HEK293 (cell line): ENCODE data around the gene SORBS2.

ENCODE experiments used
- CTCF ChIA-PET: fragments of 350-600 bp; formaldehyde crosslinking; extraction: SDS; loops from one replicate; lab custom pipeline; 2021; ENCODE audit warnings: antibody characterized with exemption; lab: Yijun Ruan, JAX
- POLR2A ChIA-PET: fragments of 300-600 bp; formaldehyde crosslinking; extraction: SDS; loops from one replicate; lab custom pipeline; 2020; ENCODE audit warnings: antibody characterized with exemption, inconsistent platforms; lab: Yijun Ruan, JAX
- H3K27ac ChIP-seq: fragments of 200-500 bp; sonication (Bioruptor generic); 2 replicates; pipeline ENCODE4 v1.5.1; 2014; ENCODE audit warnings: low read depth, low read length, control low read depth, inconsistent platforms; ENCODE audit errors: extremely low read depth
- H3K36me3 ChIP-seq, 2 experiments: fragments of 200-500 bp in 1 of 2; sonication (Bioruptor generic) in 1 of 2; 1 replicate in 1 of 2; 2 replicates in 1 of 2; pipeline ENCODE4 v1.5.1; 2014 to 2017; ENCODE audit warnings: inconsistent platforms in 2 of 2, low read length in 2 of 2; ENCODE audit not compliant: control insufficient read depth in 2 of 2, insufficient read depth in 1 of 2
- H3K4me1 ChIP-seq: fragments of 200-500 bp; sonication (Bioruptor generic); 2 replicates; pipeline ENCODE4 v1.5.1; 2014; ENCODE audit warnings: mild to moderate bottlenecking, low read length, inconsistent platforms; ENCODE audit not compliant: control insufficient read depth, insufficient read depth
- H3K4me3 ChIP-seq: 2 replicates; pipeline ENCODE4 v1.5.1; 2011; ENCODE audit warnings: low read depth, mild to moderate bottlenecking, control low read depth, low read length, moderate library complexity
- H3K9me3 ChIP-seq: fragments of 200-500 bp; sonication (Bioruptor generic); 2 replicates; pipeline ENCODE4 v1.5.1; 2014; ENCODE audit warnings: low read depth, low read length, inconsistent platforms; ENCODE audit not compliant: control insufficient read depth, insufficient read depth
- GLIS1 ChIP-seq: fragments of 450-650 bp; formaldehyde crosslinking; IDR thresholded peaks from 2 replicates; pipeline ENCODE4 v1.5.1; 2016; ENCODE audit warnings: missing biosample characterization, missing genetic modification characterization
- PRDM4 ChIP-seq: fragments of 450-650 bp; formaldehyde crosslinking; IDR thresholded peaks from 2 replicates; pipeline ENCODE4 v1.5.1; 2017; ENCODE audit warnings: missing biosample characterization, missing genetic modification characterization
- SALL2 ChIP-seq: fragments of 450-650 bp; formaldehyde crosslinking; IDR thresholded peaks from 2 replicates; pipeline ENCODE4 v1.5.0; 2017; ENCODE audit warnings: missing biosample characterization, mild to moderate bottlenecking, missing genetic modification characterization, borderline replicate concordance
- SETDB1 ChIP-seq: IDR thresholded peaks from one replicate; pipeline ENCODE4 v1.6.1; 2017; ENCODE audit warnings: mild to moderate bottlenecking, low read length, moderate library complexity, mixed read lengths; ENCODE audit not compliant: insufficient read length
- SP2 ChIP-seq: fragments of 450-650 bp; formaldehyde crosslinking; IDR thresholded peaks from 2 replicates; pipeline ENCODE4 v1.5.1; 2016; ENCODE audit warnings: missing biosample characterization, missing genetic modification characterization
- YY2 ChIP-seq: fragments of 450-650 bp; formaldehyde crosslinking; IDR thresholded peaks from 2 replicates; pipeline ENCODE4 v1.5.1; 2016; ENCODE audit warnings: missing biosample characterization, missing genetic modification characterization
- ZIC2 ChIP-seq: fragments of 450-650 bp; formaldehyde crosslinking; IDR thresholded peaks from 2 replicates; pipeline ENCODE4 v1.5.1; 2016; ENCODE audit warnings: missing biosample characterization, missing genetic modification characterization
- ZNF121 ChIP-seq: fragments of 450-650 bp; formaldehyde crosslinking; IDR thresholded peaks from 2 replicates; pipeline ENCODE4 v1.5.1; 2016; ENCODE audit warnings: missing biosample characterization, missing genetic modification characterization
- ZNF140 ChIP-seq: fragments of 450-650 bp; formaldehyde crosslinking; IDR thresholded peaks from 2 replicates; pipeline ENCODE4 v1.5.1; 2016; ENCODE audit warnings: missing biosample characterization, missing genetic modification characterization
- ZNF184 ChIP-seq: fragments of 450-650 bp; IDR thresholded peaks from 2 replicates; pipeline ENCODE4 v1.5.1; 2018; ENCODE audit warnings: missing biosample characterization, mild to moderate bottlenecking, missing genetic modification characterization
- ZNF223 ChIP-seq: fragments of 450-650 bp; formaldehyde crosslinking; IDR thresholded peaks from 2 replicates; pipeline ENCODE4 v1.5.1; 2016; ENCODE audit warnings: missing biosample characterization, missing genetic modification characterization
- ZNF266 ChIP-seq: fragments of 450-650 bp; formaldehyde crosslinking; IDR thresholded peaks from 2 replicates; pipeline ENCODE4 v1.5.1; 2016; ENCODE audit warnings: missing biosample characterization, missing genetic modification characterization, low read depth
- ZNF280C ChIP-seq: fragments of 450-650 bp; formaldehyde crosslinking; IDR thresholded peaks from 2 replicates; pipeline ENCODE4 v1.5.1; 2016; ENCODE audit warnings: missing biosample characterization, missing genetic modification characterization
- ZNF311 ChIP-seq: fragments of 450-650 bp; formaldehyde crosslinking; IDR thresholded peaks from 2 replicates; pipeline ENCODE4 v1.5.1; 2017; ENCODE audit warnings: missing biosample characterization, missing genetic modification characterization, borderline replicate concordance
- ZNF394 ChIP-seq: fragments of 450-650 bp; formaldehyde crosslinking; IDR thresholded peaks from 2 replicates; pipeline ENCODE4 v1.5.1; 2016; ENCODE audit warnings: missing biosample characterization, missing genetic modification characterization, mild to moderate bottlenecking, moderate library complexity, borderline replicate concordance
- ZNF488 ChIP-seq: fragments of 450-650 bp; formaldehyde crosslinking; IDR thresholded peaks from 2 replicates; pipeline ENCODE4 v1.5.1; 2016; ENCODE audit warnings: missing biosample characterization, missing genetic modification characterization
- ZNF521 ChIP-seq: fragments of 450-650 bp; formaldehyde crosslinking; IDR thresholded peaks from 2 replicates; pipeline ENCODE4 v1.5.1; 2017; ENCODE audit warnings: missing biosample characterization, mild to moderate bottlenecking, missing genetic modification characterization
- ZNF571 ChIP-seq: fragments of 450-650 bp; formaldehyde crosslinking; IDR thresholded peaks from 2 replicates; pipeline ENCODE4 v1.5.0; 2017; ENCODE audit warnings: missing biosample characterization, missing genetic modification characterization
- ZNF600 ChIP-seq: fragments of 450-650 bp; formaldehyde crosslinking; IDR thresholded peaks from 2 replicates; pipeline ENCODE4 v1.5.1; 2016; ENCODE audit warnings: missing biosample characterization, missing genetic modification characterization
- ZNF623 ChIP-seq: fragments of 450-650 bp; formaldehyde crosslinking; IDR thresholded peaks from 2 replicates; pipeline ENCODE4 v1.5.1; 2016; ENCODE audit warnings: missing biosample characterization, missing genetic modification characterization
- ZNF624 ChIP-seq: fragments of 450-650 bp; formaldehyde crosslinking; IDR thresholded peaks from 2 replicates; pipeline ENCODE4 v1.5.1; 2017; ENCODE audit warnings: missing biosample characterization, missing genetic modification characterization
- ZNF792 ChIP-seq: fragments of 450-650 bp; formaldehyde crosslinking; IDR thresholded peaks from 2 replicates; pipeline ENCODE4 v1.5.1; 2016; ENCODE audit warnings: missing biosample characterization, missing genetic modification characterization
- ZSCAN16 ChIP-seq: fragments of 450-650 bp; formaldehyde crosslinking; IDR thresholded peaks from 2 replicates; pipeline ENCODE4 v1.5.1; 2016; ENCODE audit warnings: missing biosample characterization, missing genetic modification characterization
- TF ChIP-seq, protein P1 (sequence below): fragments of 450-650 bp; formaldehyde crosslinking; optimal IDR thresholded peaks from 2 replicates; pipeline ENCODE3; 2016; ENCODE audit warnings: missing biosample characterization, mild to moderate bottlenecking, missing genetic modification characterization

Gene SORBS2

DNA sequence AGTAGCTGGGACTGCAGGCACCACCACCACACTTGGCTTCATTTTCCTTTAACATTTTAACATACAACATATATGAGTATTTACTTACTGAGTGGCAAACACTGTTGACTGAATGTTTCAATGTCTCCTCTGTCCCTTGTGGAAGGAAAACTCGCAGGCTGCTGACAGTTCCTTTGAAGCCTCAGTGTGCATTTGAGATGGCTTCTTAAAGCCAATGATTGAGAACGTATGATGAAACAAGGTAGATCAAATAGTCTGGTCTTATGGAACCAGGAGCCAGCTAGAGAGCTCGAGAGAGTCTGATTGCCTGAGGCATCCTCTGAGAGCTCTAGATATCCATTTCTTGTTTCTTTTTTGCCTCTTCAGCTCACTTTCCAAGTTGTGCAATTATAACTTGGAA is 233.7 kb downstream of the SORBS2 start (continued):
- TF ChIP-seq ZNF600 (no peak), ZSCAN16 (no peak)
- TF ChIP-seq, protein P1, sequence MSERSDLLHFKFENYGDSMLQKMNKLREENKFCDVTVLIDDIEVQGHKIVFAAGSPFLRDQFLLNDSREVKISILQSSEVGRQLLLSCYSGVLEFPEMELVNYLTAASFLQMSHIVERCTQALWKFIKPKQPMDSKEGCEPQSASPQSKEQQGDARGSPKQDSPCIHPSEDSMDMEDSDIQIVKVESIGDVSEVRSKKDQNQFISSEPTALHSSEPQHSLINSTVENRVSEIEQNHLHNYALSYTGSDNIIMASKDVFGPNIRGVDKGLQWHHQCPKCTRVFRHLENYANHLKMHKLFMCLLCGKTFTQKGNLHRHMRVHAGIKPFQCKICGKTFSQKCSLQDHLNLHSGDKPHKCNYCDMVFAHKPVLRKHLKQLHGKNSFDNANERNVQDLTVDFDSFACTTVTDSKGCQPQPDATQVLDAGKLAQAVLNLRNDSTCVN (tag by site-specific recombination) = no peak
- TF ChIP-seq, all 188 proteins: peak for 0

- Histone ChIP-seq H3K27ac (no peak overlapping the region), H3K36me3 (no peaks in the 10 kb centered on the region), H3K4me3 (no peak overlapping the region), H3K4me1 (0 out of 2 replicates have a peak, but pooled peaks cover 2% of the 10 kb centered on the region), H3K9me3 (no peaks in the 10 kb centered on the region)
- ChIA-PET CTCF (interaction anchor here (0.9 to 2.0 kb wide), 2 partner anchors 15 to 20 kb away, joined by 3 to 7 read pairs; no protein-coding TSS in a partner anchor), POLR2A (no interaction called here)
- no peak for TF ChIP-seq SALL2 (tag by site-specific recombination)
- TF ChIP-seq ZNF184 (tag by site-specific recombination) = no peak
- TF ChIP-seq ZNF280C = no peak
- TF ChIP-seq ZNF121 = no peak
- no peak for TF ChIP-seq ZNF571 (tag by site-specific recombination)
- TF ChIP-seq ZNF140 (tag by site-specific recombination) = no peak
- TF ChIP-seq ZNF623 = no peak
- no peak for TF ChIP-seq ZNF792
- TF ChIP-seq SETDB1 = no peak
- no peak for TF ChIP-seq ZNF488 (tag by site-specific recombination)
- TF ChIP-seq SP2 = no peak
- no peak for TF ChIP-seq ZNF394
- TF ChIP-seq ZIC2 (tag by site-specific recombination) = no peak
Measured at GRCh38 chr4:185576962-185577950, 234.7 kb downstream of the SORBS2 start.

GRCh38 chr4:185576314-185576961 is 235.6 kb downstream of the SORBS2 start:
- H3K36me3 ChIP-seq = no peaks in the 10 kb centered on the region
- H3K9me3 ChIP-seq = no peaks in the 10 kb centered on the region
- ChIA-PET CTCF (no interaction called here), POLR2A (interaction anchor here (0.6 kb wide), 1 partner anchor 100 kb away, joined by 5 read pairs; no protein-coding TSS in a partner anchor)
- H3K4me1 ChIP-seq = 0 out of 2 replicates have a peak, but pooled peaks cover 2% of the 10 kb centered on the region
- H3K4me3 ChIP-seq = no peak overlapping the region
- H3K27ac ChIP-seq = no peak overlapping the region
- no peak for TF ChIP-seq ZNF624
- no peak for TF ChIP-seq ZNF521 (tag by site-specific recombination)
- TF ChIP-seq ZNF266 (tag by site-specific recombination) = no peak
- no peak for TF ChIP-seq PRDM4 (tag by site-specific recombination)
- no peak for TF ChIP-seq GLIS1
- no peak for TF ChIP-seq ZNF311 (tag by site-specific recombination)
- no peak for TF ChIP-seq ZNF223
- TF ChIP-seq YY2 (tag by site-specific recombination) = no peak
